KOPT-K1 (cell line): ENCODE results near the gene INPP4A.

Experiments used
- H3K27ac ChIP-seq: fragments of 200-600 bp; sonication (generic); 2 replicates; pipeline ENCODE4 v1.5.1; 2016; ENCODE audit warnings: antibody characterized with exemption, mild to moderate bottlenecking, low read depth, low read length; ENCODE audit not compliant: poor library complexity, severe bottlenecking
- H3K36me3 ChIP-seq: fragments of 200-600 bp; sonication (generic); 2 replicates; pipeline ENCODE4 v1.5.1; 2017; ENCODE audit warnings: antibody characterized with exemption, mild to moderate bottlenecking, low read length, moderate library complexity; ENCODE audit not compliant: insufficient read depth
- H3K9me3 ChIP-seq: fragments of 200-600 bp; sonication (generic); 2 replicates; pipeline ENCODE4 v1.5.1; 2017; ENCODE audit warnings: antibody characterized with exemption, low read length, mild to moderate bottlenecking; ENCODE audit not compliant: insufficient read depth, poor library complexity, severe bottlenecking

INPP4A gene

DNA sequence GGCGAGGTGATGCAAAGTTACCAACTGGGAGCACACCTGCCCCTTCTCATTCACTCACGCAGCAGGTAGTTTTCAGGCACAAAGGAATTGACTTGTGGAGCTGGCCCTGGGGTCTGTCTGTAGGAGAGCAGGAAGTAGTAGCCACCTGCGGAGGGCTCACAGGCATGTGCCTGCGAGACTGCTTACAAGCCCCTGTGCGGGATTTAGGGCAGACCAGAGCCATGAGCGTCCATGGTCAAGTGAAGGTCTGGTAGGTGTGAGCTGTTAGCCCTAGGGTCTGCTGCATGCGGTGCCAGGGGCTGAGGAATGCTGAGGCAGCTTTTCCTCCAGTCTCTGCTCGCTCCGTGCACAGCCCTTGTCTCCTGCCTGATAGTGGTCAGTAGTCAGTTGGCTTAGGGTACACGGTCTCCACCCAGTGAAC lies 18.9 kb downstream of the INPP4A start:
- Histone ChIP-seq H3K9me3 (no peaks in the 10 kb centered on the region), H3K27ac (peak overlapping the region; percentile 97), H3K36me3 (no peaks in the 10 kb centered on the region)

DNA sequence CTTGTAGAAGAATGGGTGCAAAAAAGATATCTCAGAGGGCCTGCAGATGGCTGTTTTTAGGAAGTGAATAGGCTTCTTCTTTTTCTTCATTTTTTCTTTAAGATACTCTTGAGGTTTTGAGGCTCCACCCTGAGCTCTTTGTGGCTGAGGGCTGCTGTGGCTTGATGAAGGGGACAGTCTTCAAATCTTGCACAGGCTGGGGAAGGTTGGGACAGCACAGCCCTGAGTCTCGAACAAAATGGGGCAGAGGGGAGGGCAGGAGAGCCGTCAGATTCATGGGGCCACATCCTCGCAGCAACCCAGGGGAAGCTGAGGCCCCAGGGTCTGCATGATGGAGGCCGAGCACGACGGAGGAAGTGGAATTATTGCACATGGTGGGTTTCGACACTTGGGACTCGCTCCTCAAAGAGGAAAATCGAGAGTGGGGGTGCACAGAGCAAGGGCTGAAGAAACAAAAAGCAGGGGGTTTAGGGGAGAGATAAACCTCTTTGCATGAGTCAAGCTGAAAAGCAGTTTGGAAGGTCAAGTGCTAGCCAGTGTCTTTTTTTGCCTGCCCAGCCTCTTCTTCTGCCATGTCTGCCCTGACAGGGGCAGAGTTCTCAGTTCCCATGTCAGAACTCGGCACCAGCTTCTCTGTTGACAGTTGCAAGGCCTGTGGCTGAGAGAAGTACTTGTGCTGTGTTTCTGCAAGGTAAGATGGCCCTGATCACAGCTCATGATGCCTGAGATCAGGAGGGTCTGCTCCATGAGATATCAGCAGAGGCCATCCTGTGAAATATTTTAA lies 19.5 kb downstream of the INPP4A start:
- Histone ChIP-seq H3K27ac (peak overlapping the region; percentile 97), H3K9me3 (no peaks in the 10 kb centered on the region), H3K36me3 (no peaks in the 10 kb centered on the region)

DNA sequence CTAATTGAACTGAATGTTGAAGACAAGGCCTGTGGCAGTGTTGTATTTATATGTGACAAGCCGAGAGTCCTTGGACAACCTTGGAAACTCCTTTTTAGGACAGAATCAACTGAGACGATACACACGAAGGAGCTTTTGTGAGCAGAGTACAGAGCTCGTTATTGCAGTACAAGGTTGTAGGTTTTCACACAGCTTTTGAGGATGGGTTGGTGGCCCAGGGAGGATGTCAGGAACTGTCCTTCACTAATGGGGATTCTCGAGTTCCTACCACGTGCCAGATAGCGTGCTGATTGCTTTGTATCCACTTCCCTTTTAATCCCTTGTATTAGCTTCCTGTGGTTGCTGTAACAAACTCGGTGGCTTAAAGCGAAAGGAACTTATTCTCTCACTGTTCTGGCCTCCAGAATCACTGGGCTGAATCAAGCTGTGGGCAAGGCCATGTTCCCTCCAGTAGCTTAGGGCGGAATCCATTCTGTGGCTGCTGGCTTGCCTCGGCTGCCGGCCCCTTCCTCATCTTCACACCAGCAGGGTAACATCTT lies 20.2 kb downstream of the INPP4A start:
- H3K27ac ChIP-seq, result peak overlapping the region; percentile 97
- H3K9me3 ChIP-seq, result no peaks in the 10 kb centered on the region
- no peaks in the 10 kb centered on the region for H3K36me3 ChIP-seq

DNA sequence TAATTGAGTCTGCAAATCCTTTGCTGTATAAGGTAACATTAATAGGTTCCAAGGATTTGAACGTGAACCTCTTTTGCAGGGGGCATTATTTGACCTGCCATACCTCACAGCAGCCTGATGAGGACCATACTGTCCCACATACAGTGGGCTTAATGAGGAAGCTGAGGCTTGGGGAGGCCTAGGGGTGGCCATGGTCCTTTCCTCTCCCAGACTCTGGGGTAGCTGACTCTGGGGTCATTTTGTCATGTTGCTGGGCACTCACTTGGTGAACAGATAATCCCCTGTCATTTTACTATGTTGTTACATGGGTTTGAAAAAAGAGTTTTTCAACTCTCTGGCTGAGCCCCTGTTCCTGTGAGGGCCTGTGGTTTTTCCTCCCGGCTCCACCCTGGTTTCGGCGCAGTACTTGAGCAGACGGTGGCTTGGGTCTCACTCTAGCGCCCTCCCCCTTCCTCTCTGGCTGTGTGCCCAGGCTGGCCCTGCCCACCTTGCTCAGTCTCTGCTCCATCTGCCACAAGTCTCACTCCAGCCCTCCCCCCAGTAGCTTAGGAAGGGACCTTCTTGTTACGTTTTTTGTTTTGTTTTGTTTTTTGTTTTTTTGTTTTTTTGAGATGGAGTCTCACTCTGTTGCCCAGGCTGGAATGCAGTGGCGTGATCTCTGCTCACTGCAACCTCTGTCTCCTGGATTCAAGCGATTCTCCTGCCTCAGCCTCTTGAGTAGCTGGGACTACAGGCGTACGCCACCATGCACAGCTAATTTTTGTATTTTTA lies 21.0 kb downstream of the INPP4A start:
- Histone ChIP-seq H3K36me3 (no peaks in the 10 kb centered on the region), H3K27ac (peak overlapping the region; percentile 97), H3K9me3 (no peaks in the 10 kb centered on the region)

- Histone ChIP-seq H3K36me3 (no peaks in the 10 kb centered on the region), H3K27ac (peak overlapping the region; percentile 97), H3K9me3 (no peaks in the 10 kb centered on the region)
These were observed 22.5 kb downstream of the INPP4A start for GRCh38 chr2:98467082-98467536.

GRCh38 chr2:98467652-98468051 lies 23.0 kb downstream of the INPP4A start:
- Histone ChIP-seq H3K9me3 (no peaks in the 10 kb centered on the region), H3K27ac (peak overlapping the region; percentile 97), H3K36me3 (no peaks in the 10 kb centered on the region)

GRCh38 chr2:98468621-98469236 lies 24.1 kb downstream of the INPP4A start:
- no peak overlapping the region for H3K27ac ChIP-seq
- no peaks in the 10 kb centered on the region for H3K9me3 ChIP-seq
- H3K36me3 ChIP-seq, result no peaks in the 10 kb centered on the region

GRCh38 chr2:98469862-98470544 lies 25.3 kb downstream of the INPP4A start:
- peak overlapping the region; percentile 4 for H3K27ac ChIP-seq
- no peaks in the 10 kb centered on the region for H3K9me3 ChIP-seq

GRCh38 chr2:98470851-98471255 lies 26.2 kb downstream of the INPP4A start:
- H3K9me3 ChIP-seq, result no peaks in the 10 kb centered on the region
- H3K27ac ChIP-seq, result peak overlapping the region; percentile 70
- H3K36me3 ChIP-seq, result no peaks in the 10 kb centered on the region

More at GRCh38 chr2:98469862-98470544, 25.3 kb downstream of the INPP4A start:
- no peaks in the 10 kb centered on the region for H3K36me3 ChIP-seq

- Histone ChIP-seq H3K9me3 (no peaks in the 10 kb centered on the region), H3K27ac (peak overlapping the region; percentile 70), H3K36me3 (no peaks in the 10 kb centered on the region)
These were observed 26.9 kb downstream of the INPP4A start for GRCh38 chr2:98471402-98472131.

DNA sequence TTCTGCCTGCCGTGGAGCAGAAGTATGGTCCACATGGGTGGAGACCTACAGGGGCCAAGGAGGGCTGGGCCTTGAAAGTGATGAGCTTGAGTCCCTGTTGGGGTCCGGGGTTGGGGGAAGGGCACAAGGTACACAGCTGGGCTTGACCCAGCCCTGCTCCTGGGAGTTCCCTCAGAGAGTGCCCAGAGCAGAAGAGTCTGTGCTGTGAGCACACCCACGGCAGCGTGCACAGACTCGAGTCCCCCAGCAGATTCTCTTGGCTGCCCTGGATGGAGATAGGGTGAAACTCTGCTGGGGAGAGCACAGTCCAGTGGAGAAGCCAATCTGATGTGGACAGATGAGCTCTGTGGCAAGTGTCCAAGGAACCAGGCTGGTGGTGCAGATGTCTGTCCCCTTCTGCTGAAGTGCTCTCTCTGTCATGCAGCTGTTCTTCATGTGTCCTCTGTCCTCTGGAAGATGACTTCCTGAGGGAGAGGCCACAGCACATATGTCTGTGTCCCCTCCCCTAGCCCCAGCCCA lies 27.5 kb downstream of the INPP4A start:
- peak overlapping the region; percentile 70 for H3K27ac ChIP-seq
- no peaks in the 10 kb centered on the region for H3K9me3 ChIP-seq
- no peaks in the 10 kb centered on the region; the same call in 1 of the 2 replicates for H3K36me3 ChIP-seq

DNA sequence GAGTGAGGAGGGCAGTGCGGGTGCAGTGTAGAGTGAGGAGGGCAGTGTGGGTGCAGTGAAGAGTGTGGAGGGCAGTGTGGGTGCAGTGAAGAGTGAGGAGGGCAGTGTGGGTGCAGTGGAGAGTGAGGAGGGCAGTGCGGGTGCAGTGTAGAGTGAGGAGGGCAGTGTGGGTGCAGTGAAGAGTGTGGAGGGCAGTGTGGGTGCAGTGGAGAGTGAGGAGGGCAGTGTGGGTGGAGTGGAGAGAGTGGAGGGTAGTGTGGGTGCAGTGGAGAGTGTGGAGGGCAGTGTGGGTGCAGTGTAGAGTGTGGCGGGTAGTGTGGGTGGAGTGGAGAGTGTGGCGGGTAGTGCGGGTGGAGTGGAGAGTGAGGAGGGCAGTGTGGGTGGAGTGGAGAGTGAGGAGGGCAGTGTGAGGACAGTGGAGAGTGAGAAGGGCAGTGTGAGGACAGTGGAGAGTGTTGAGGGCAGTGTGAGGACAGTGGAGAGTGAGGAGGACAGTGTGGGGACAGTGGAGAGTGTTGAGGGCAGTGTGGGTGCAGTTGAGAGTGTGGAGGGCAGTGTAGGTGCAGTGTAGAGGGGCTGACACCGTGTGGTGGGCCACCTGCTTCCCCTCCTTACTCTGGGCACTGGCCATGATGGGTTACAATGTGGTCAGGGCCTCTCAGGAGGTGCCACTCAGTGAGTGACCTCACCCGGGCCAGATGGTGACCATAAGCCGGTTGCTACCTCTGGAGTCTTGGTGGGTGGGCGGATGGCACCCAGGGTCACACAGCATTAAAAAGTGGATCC lies 28.5 kb downstream of the INPP4A start:
- Histone ChIP-seq H3K9me3 (no peaks in the 10 kb centered on the region), H3K27ac (peak overlapping the region; percentile 70), H3K36me3 (no peaks in the 10 kb centered on the region; the same call in 1 of the 2 replicates)
